Measurements from ENCODE around the gene NHEJ1. TPM values are rescaled to one million over a fixed set of nuclear protein-coding genes. Genes with fewer than 3 reads are reported as not detected.

The NHEJ1 gene
- total RNA-seq, 1 donor from 2014 or later, result 18.1 TPM

GRCh38 chr2:219078126-219078525 is 82.5 kb downstream of the NHEJ1 start:
- intact Hi-C loops (cut with micrococcal nuclease), result no loop called here
- no peaks in the 10 kb centered on the region for H3K9me3 Mint-ChIP-seq

GRCh38 chr2:219076253-219076652 is 84.4 kb downstream of the NHEJ1 start:
- H3K27me3 Mint-ChIP-seq (ENCODE audit: insufficient read depth), result no peaks in the 10 kb centered on the region
- no peak overlapping the region for H3K4me3 Mint-ChIP-seq
- H3K27ac Mint-ChIP-seq, result no peak overlapping the region
- no peaks in the 10 kb centered on the region for H3K9me3 Mint-ChIP-seq
- no peak for DNase-seq (ENCODE audit: low spot score)
- intact Hi-C loops (cut with micrococcal nuclease), result no loop called here
- H3K36me3 Mint-ChIP-seq (ENCODE audit: low read depth), result no peaks in the 10 kb centered on the region
- no peaks in the 10 kb centered on the region for H3K4me1 Mint-ChIP-seq (ENCODE audit: low read depth)

More at GRCh38 chr2:219078126-219078525, 82.5 kb downstream of the NHEJ1 start:
- no peak for DNase-seq (ENCODE audit: low spot score)
- Mint-ChIP-seq H3K27me3 (ENCODE audit: insufficient read depth) (no peaks in the 10 kb centered on the region), H3K36me3 (ENCODE audit: low read depth) (no peaks in the 10 kb centered on the region), H3K27ac (no peak overlapping the region), H3K4me3 (no peak overlapping the region), H3K4me1 (ENCODE audit: low read depth) (no peaks in the 10 kb centered on the region)

- intact Hi-C loops (cut with micrococcal nuclease), result loop anchor here (1.0 kb wide), 2 partner anchors 46 to 82 kb away; no protein-coding TSS in a partner anchor
- no peaks in the 10 kb centered on the region for H3K4me1 Mint-ChIP-seq (ENCODE audit: low read depth)
- DNase-seq (ENCODE audit: low spot score), result no peak
- no peaks in the 10 kb centered on the region for H3K9me3 Mint-ChIP-seq
- no peaks in the 10 kb centered on the region for H3K27me3 Mint-ChIP-seq (ENCODE audit: insufficient read depth)
- H3K27ac Mint-ChIP-seq, result no peak overlapping the region
- no peaks in the 10 kb centered on the region for H3K36me3 Mint-ChIP-seq (ENCODE audit: low read depth)
- H3K4me3 Mint-ChIP-seq, result no peak overlapping the region
Observed at GRCh38 chr2:219073413-219074129, 87.0 kb downstream of the NHEJ1 start.

GRCh38 chr2:219072741-219073250 is 87.8 kb downstream of the NHEJ1 start:
- Mint-ChIP-seq H3K36me3 (ENCODE audit: low read depth) (no peaks in the 10 kb centered on the region), H3K27me3 (ENCODE audit: insufficient read depth) (no peaks in the 10 kb centered on the region), H3K4me3 (no peak overlapping the region), H3K27ac (no peak overlapping the region), H3K9me3 (no peaks in the 10 kb centered on the region), H3K4me1 (ENCODE audit: low read depth) (no peaks in the 10 kb centered on the region)
- intact Hi-C loops (cut with micrococcal nuclease), result loop anchor here (1.0 kb wide), 2 partner anchors 47 to 83 kb away; no protein-coding TSS in a partner anchor
- no peak for DNase-seq (ENCODE audit: low spot score)

- intact Hi-C loops (cut with micrococcal nuclease), result no loop called here
- no peaks in the 10 kb centered on the region for H3K36me3 Mint-ChIP-seq (ENCODE audit: low read depth)
- no peak overlapping the region for H3K27ac Mint-ChIP-seq
- no peak for DNase-seq (ENCODE audit: low spot score)
- no peaks in the 10 kb centered on the region for H3K9me3 Mint-ChIP-seq
- H3K4me3 Mint-ChIP-seq, result no peak overlapping the region
- no peaks in the 10 kb centered on the region for H3K4me1 Mint-ChIP-seq (ENCODE audit: low read depth)
- H3K27me3 Mint-ChIP-seq (ENCODE audit: insufficient read depth), result no peaks in the 10 kb centered on the region
Observed at GRCh38 chr2:219071131-219071816, 89.3 kb downstream of the NHEJ1 start.

- peaks cover 32% of the 10 kb centered on the region for H3K27me3 Mint-ChIP-seq (ENCODE audit: insufficient read depth)
- no peak overlapping the region for H3K4me3 Mint-ChIP-seq
- no peak for DNase-seq (ENCODE audit: low spot score)
- H3K4me1 Mint-ChIP-seq (ENCODE audit: low read depth), result no peaks in the 10 kb centered on the region
- H3K9me3 Mint-ChIP-seq, result no peaks in the 10 kb centered on the region
- no peak overlapping the region for H3K27ac Mint-ChIP-seq
- H3K36me3 Mint-ChIP-seq (ENCODE audit: low read depth), result no peaks in the 10 kb centered on the region
- intact Hi-C loops (cut with micrococcal nuclease), result no loop called here
Observed at GRCh38 chr2:219065484-219065883, 95.1 kb downstream of the NHEJ1 start.

GRCh38 chr2:219062081-219062480 is 98.5 kb downstream of the NHEJ1 start:
- no peak for DNase-seq (ENCODE audit: low spot score)
- no peak overlapping the region for H3K27ac Mint-ChIP-seq
- no peaks in the 10 kb centered on the region for H3K36me3 Mint-ChIP-seq (ENCODE audit: low read depth)
- H3K9me3 Mint-ChIP-seq, result no peaks in the 10 kb centered on the region
- H3K27me3 Mint-ChIP-seq (ENCODE audit: insufficient read depth), result peaks cover 58% of the 10 kb centered on the region
- H3K4me3 Mint-ChIP-seq, result no peak overlapping the region
- intact Hi-C loops (cut with micrococcal nuclease), result loop anchor here (2.0 to 5.0 kb wide), 2 partner anchors 60 to 199 kb away; no protein-coding TSS in a partner anchor
- no peaks in the 10 kb centered on the region for H3K4me1 Mint-ChIP-seq (ENCODE audit: low read depth)

- H3K4me3 Mint-ChIP-seq, result no peak within 1 kb of the TSS
- no peaks in the 10 kb centered on the region for H3K36me3 Mint-ChIP-seq (ENCODE audit: low read depth)
- DNase-seq (ENCODE audit: low spot score), result no peak
- intact Hi-C loops (cut with micrococcal nuclease), result loop anchor here (5.0 kb wide), 1 partner anchor 59 kb away; no protein-coding TSS in a partner anchor
- no peaks in the 10 kb centered on the region for H3K4me1 Mint-ChIP-seq (ENCODE audit: low read depth)
- H3K27me3 Mint-ChIP-seq (ENCODE audit: insufficient read depth), result peaks cover 64% of the 10 kb centered on the region
- H3K27ac Mint-ChIP-seq, result no peak within 1 kb of the TSS
- no peaks in the 10 kb centered on the region for H3K9me3 Mint-ChIP-seq
Observed at GRCh38 chr2:219060821-219061791, 99.5 kb downstream of the NHEJ1 start, which contains the start of gene IHH. TSS of gene IHH (minus strand) at chr2:219060921. CDS start at chr2:219060467, 454 bp downstream.

GRCh38 chr2:219059725-219060682 is 100.6 kb downstream of the NHEJ1 start:
- no peak overlapping the region for H3K4me3 Mint-ChIP-seq
- no peaks in the 10 kb centered on the region for H3K36me3 Mint-ChIP-seq (ENCODE audit: low read depth)
- intact Hi-C loops (cut with micrococcal nuclease), result loop anchor here (2.0 to 5.0 kb wide), 4 partner anchors 58 to 293 kb away; no protein-coding TSS in a partner anchor
- H3K4me1 Mint-ChIP-seq (ENCODE audit: low read depth), result no peaks in the 10 kb centered on the region
- H3K27me3 Mint-ChIP-seq (ENCODE audit: insufficient read depth), result peaks cover 57% of the 10 kb centered on the region
- DNase-seq (ENCODE audit: low spot score), result no peak
- no peak overlapping the region for H3K27ac Mint-ChIP-seq
- no peaks in the 10 kb centered on the region for H3K9me3 Mint-ChIP-seq

GRCh38 chr2:219059375-219059724 is 101.3 kb downstream of the NHEJ1 start:
- no peak overlapping the region for H3K27ac Mint-ChIP-seq
- intact Hi-C loops (cut with micrococcal nuclease), result loop anchor here (2.0 kb wide), 3 partner anchors 79 to 293 kb away; no protein-coding TSS in a partner anchor
- no peak overlapping the region for H3K4me3 Mint-ChIP-seq
- no peaks in the 10 kb centered on the region for H3K36me3 Mint-ChIP-seq (ENCODE audit: low read depth)
- peaks cover 53% of the 10 kb centered on the region for H3K27me3 Mint-ChIP-seq (ENCODE audit: insufficient read depth)
- DNase-seq (ENCODE audit: low spot score), result no peak
- no peaks in the 10 kb centered on the region for H3K4me1 Mint-ChIP-seq (ENCODE audit: low read depth)
- H3K9me3 Mint-ChIP-seq, result no peaks in the 10 kb centered on the region

- H3K27ac Mint-ChIP-seq, result no peak overlapping the region
- no peaks in the 10 kb centered on the region for H3K9me3 Mint-ChIP-seq
- DNase-seq (ENCODE audit: low spot score), result no peak
- H3K4me1 Mint-ChIP-seq (ENCODE audit: low read depth), result no peaks in the 10 kb centered on the region
- peaks cover 58% of the 10 kb centered on the region for H3K27me3 Mint-ChIP-seq (ENCODE audit: insufficient read depth)
- intact Hi-C loops (cut with micrococcal nuclease), result loop anchor here (1.0 to 2.0 kb wide), 5 partner anchors 61 to 294 kb away; no protein-coding TSS in a partner anchor
- H3K4me3 Mint-ChIP-seq, result no peak overlapping the region
- no peaks in the 10 kb centered on the region for H3K36me3 Mint-ChIP-seq (ENCODE audit: low read depth)
Observed at GRCh38 chr2:219058541-219059374, 101.9 kb downstream of the NHEJ1 start.
